NCI-H2171 treated with DMSO at 0.1 percent for 48 hours (cell line): ENCODE measurements around the gene HOGA1.
"Not testable (repeated sequence)": the region's sequence is repeated elsewhere in the genome, so short reads cannot be mapped to it uniquely, and the experiment has no call there.

Source experiments
- DNase-seq: peaks from one replicate; lab custom pipeline; 2025; lab: John Stamatoyannopoulos, UW

HOGA1 gene

GRCh38 chr10:97649405-97649750 lies 65.2 kb downstream of the HOGA1 start:
- DNase-seq: not testable (repeated sequence)

GRCh38 chr10:97650726-97651125 lies 66.5 kb downstream of the HOGA1 start:
- no peak for DNase-seq

- no peak for DNase-seq
These were observed 67.6 kb downstream of the HOGA1 start for GRCh38 chr10:97651773-97652172.

- DNase-seq: no peak
These were observed 72.6 kb downstream of the HOGA1 start for GRCh38 chr10:97656777-97657176.

- no peak for DNase-seq
These were observed 75.4 kb downstream of the HOGA1 start for GRCh38 chr10:97659589-97659988.
